GM12878 (cell line): ENCODE measurements around the gene SLC34A1. TPM values are rescaled to one million over a fixed set of nuclear protein-coding genes. Genes with fewer than 3 reads are reported as not detected.
A peak's percentile ranks its signal among the peaks of the same experiment; 100 is the strongest.

Experiments
- ASH2L ChIP-seq: fragments of 300-600, 200-600 bp; sonication (generic); IDR thresholded peaks from 2 replicates; pipeline ENCODE4 v1.6.1; 2017; ENCODE audit warnings: low read depth, mild to moderate bottlenecking, borderline replicate concordance
- DPF2 ChIP-seq: fragments of 450-650 bp; IDR thresholded peaks from 2 replicates; pipeline ENCODE4 v1.6.1; 2017; ENCODE audit warnings: mild to moderate bottlenecking
- EP300 ChIP-seq, 2 experiments: fragments of 150-350 bp in 1 of 2; IDR thresholded peaks; 2 replicates each; pipeline ENCODE4 v1.6.1; 2011 to 2012; ENCODE audit warnings: low read depth in 2 of 2, low read length in 2 of 2, borderline replicate concordance in 1 of 2, improper control_type of control experiment in 1 of 2, inconsistent platforms in 1 of 2; ENCODE audit not compliant: control insufficient read depth in 1 of 2
- GATAD2B ChIP-seq: fragments of 450-650 bp; conservative IDR thresholded peaks from 2 replicates; pipeline ENCODE4 v1.6.1; 2017; ENCODE audit warnings: low read depth, mild to moderate bottlenecking, moderate library complexity
- HDGF ChIP-seq: fragments of 450-650 bp; IDR thresholded peaks from 2 replicates; pipeline ENCODE4 v1.6.1; 2016; ENCODE audit warnings: antibody characterized with exemption
- JUND ChIP-seq: IDR thresholded peaks from 2 replicates; pipeline ENCODE4 v1.6.1; 2012; ENCODE audit warnings: low read depth, mild to moderate bottlenecking, low read length, improper control_type of control experiment, moderate library complexity
- KDM1A ChIP-seq: fragments of 200-600 bp; sonication (generic); IDR thresholded peaks from 2 replicates; pipeline ENCODE4 v1.6.1; 2016; ENCODE audit warnings: borderline replicate concordance
- MAX ChIP-seq: IDR thresholded peaks from 2 replicates; pipeline ENCODE4 v1.6.1; 2012; ENCODE audit warnings: low read depth, low read length, improper control_type of control experiment
- POLR2AphosphoS2 ChIP-seq: IDR thresholded peaks from 2 replicates; pipeline ENCODE4 v1.6.1; 2011; ENCODE audit warnings: low read depth, mild to moderate bottlenecking, low read length, improper control_type of control experiment, moderate library complexity
- POU2F2 ChIP-seq: IDR thresholded peaks from 3 replicates; pipeline ENCODE4 v1.6.1; 2011; ENCODE audit warnings: low read depth, mild to moderate bottlenecking, low read length, borderline replicate concordance
- PRDM15 ChIP-seq: fragments of 450-650 bp; formaldehyde crosslinking; IDR thresholded peaks from 2 replicates; pipeline ENCODE4 v1.4.0; 2020; ENCODE audit warnings: mild to moderate bottlenecking, moderate library complexity
- SPI1 ChIP-seq: IDR thresholded peaks from 2 replicates; pipeline ENCODE4 v1.6.1; 2011; ENCODE audit warnings: low read depth, mild to moderate bottlenecking, low read length, moderate library complexity, borderline replicate concordance; ENCODE audit not compliant: insufficient read depth
- ZBTB40 ChIP-seq: fragments of 450-650 bp; IDR thresholded peaks from 2 replicates; pipeline ENCODE4 v1.6.1; 2016; ENCODE audit warnings: mild to moderate bottlenecking, moderate library complexity, borderline replicate concordance
- ZNF592 ChIP-seq: fragments of 450-650 bp; IDR thresholded peaks from 2 replicates; pipeline ENCODE4 v1.6.1; 2017; ENCODE audit warnings: mild to moderate bottlenecking, moderate library complexity
- polyA plus RNA-seq, 11 experiments: library from polyadenylated mRNA; depleted of rRNA in 4 of 11; unstranded in 6 of 11; stranded (reverse) in 5 of 11; fragments of >200 nt; fragmentation: Nextera tagmentation in 4 of 11; fragmentation: Illumina TruSeq in 1 of 11; extraction: Ambion mirVana in 4 of 11; extraction: Trizol in 1 of 11; gene quantifications; 1 replicate in 1 of 11; 2 replicates in 10 of 11; pipeline versions ENCODE4 v1.2.1 to v1.2.3, GENCODE V29; 2011 to 2016; ENCODE audit warnings: inconsistent platforms in 2 of 11, missing spikeins in 2 of 11, low read depth in 1 of 11
- total RNA-seq, 4 experiments: library from RNA; depleted of rRNA in 3 of 4; stranded (reverse); fragments of >200 nt in 3 of 4; fragmentation: Illumina TruSeq in 1 of 4; extraction: Trizol in 1 of 4; gene quantifications; 2 replicates each; pipeline versions ENCODE4 v1.2.1 to v1.2.3, GENCODE V29; 2013 to 2021

The SLC34A1 gene
- total and polyA plus RNA-seq, 10 of the 15 experiments (the other 5 are each of a cell fraction or from before 2014, with no cell fraction given) = 0.03 to 0.14 (median 0.09) TPM; not detected in 2

GRCh38 chr5:177446200-177447065 lies 62.2 kb downstream of the SLC34A1 start, which contains the start of gene PRR7 (continued):
- TF ChIP-seq MAX = 0 out of 2 replicates have a peak, but pooled peaks have one; percentile 34
- TF ChIP-seq DPF2 = peak; percentile 82; the same call in 1 of the 2 replicates
- peak; percentile 44; the same call in 1 of the 3 replicates for TF ChIP-seq POU2F2
- TF ChIP-seq ZNF592 = no peak
- 0 out of 4 replicates have a peak, but pooled peaks of 1 of the 2 experiments have one; percentile 15 for TF ChIP-seq EP300 (IDR thresholded peaks at IDR 0.05; ENCODE audit: borderline replicate concordance in 1 of 2, control insufficient read depth in 1 of 2, low read depth in 2 of 2, low read length in 2 of 2)
- no peak for TF ChIP-seq ASH2L
- TF ChIP-seq JUND = no peak
- TF ChIP-seq HDGF = peak; percentile 63; the same call in 1 of the 2 replicates
- TF ChIP-seq ZBTB40 = no peak
- no peak for TF ChIP-seq PRDM15 (CRISPR knock-in tag)
- TF ChIP-seq GATAD2B = peak; percentile 70; the same call in 1 of the 2 replicates
- TF ChIP-seq POLR2AphosphoS2 = no peak; the same call in 1 of the 2 replicates
- TF ChIP-seq SPI1 = no peak
- no peak for TF ChIP-seq KDM1A
